Measurements from ENCODE around the gene KISS1R.

Gene KISS1R

DNA sequence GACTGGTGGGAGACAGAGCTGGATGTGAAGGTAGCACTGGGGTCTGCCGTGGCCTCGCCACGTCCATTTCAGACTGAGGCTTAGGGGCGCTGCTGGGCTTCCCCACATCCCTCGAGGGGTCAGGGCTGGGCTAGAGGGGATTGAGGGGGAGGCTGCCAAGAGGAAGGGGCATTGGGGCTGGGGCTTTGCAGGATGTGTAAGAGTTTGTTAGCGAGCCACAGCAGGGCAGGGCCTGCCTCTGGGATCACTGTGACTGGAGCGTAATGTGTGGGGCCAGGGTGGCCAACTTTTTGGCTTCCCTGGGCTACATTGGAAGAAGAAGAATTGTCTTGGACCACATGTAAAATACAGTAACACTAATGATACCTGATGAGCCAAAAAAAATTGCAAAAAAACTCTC is 22.8 kb downstream of the KISS1R start:
- Histone ChIP-seq H3K4me3 (ENCODE audit: low read depth, low read length) (no peak overlapping the region), H3K9me3 (ENCODE audit: control insufficient read depth, insufficient read depth, low read depth, low read length) (no peaks in the 10 kb centered on the region), H3K4me1 (ENCODE audit: control insufficient read depth, insufficient read depth, low read length) (no peaks in the 10 kb centered on the region), H3K27ac (ENCODE audit: extremely low read depth, low read depth, low read length) (no peak overlapping the region), H3K36me3 (ENCODE audit: control insufficient read depth in 2 of 2, insufficient read depth in 1 of 2, low read length in 2 of 2) (peaks cover 0 to 41% of the 10 kb centered on the region in 2 experiments; a peak in 1 of 3 replicates)
- ChIA-PET CTCF (no interaction called here), POLR2A (no interaction called here)
- 0 out of 2 replicates have a peak, but pooled peaks have one; percentile 33 for TF ChIP-seq ZNF140 (tag by site-specific recombination; IDR thresholded peaks at IDR 0.05)
- no peak for TF ChIP-seq MEIS1 (CRISPR knock-in tag; IDR thresholded peaks at IDR 0.05; ENCODE audit: borderline replicate concordance)
- no peak for TF ChIP-seq GLIS2 (tag by site-specific recombination; IDR thresholded peaks at IDR 0.05)
- TF ChIP-seq ZNF292 (tag by site-specific recombination; IDR thresholded peaks at IDR 0.05; ENCODE audit: borderline replicate concordance, low read depth) = no peak
- no peak for TF ChIP-seq ZNF416 (tag by site-specific recombination; IDR thresholded peaks at IDR 0.05)
- no peak for TF ChIP-seq ZNF670 (tag by site-specific recombination; IDR thresholded peaks at IDR 0.05; ENCODE audit: low read depth)
- TF ChIP-seq ZNF221 (tag by site-specific recombination; IDR thresholded peaks at IDR 0.05; ENCODE audit: borderline replicate concordance) = no peak
- TF ChIP-seq ZNF398 (tag by site-specific recombination; IDR thresholded peaks at IDR 0.05) = no peak
- TF ChIP-seq ZFP3 (tag by site-specific recombination; IDR thresholded peaks at IDR 0.05; ENCODE audit: low read depth) = peak; percentile 98
- no peak for TF ChIP-seq ZNF423 (tag by site-specific recombination; IDR thresholded peaks at IDR 0.05)
- no peak for TF ChIP-seq ZNF394 (tag by site-specific recombination; IDR thresholded peaks at IDR 0.05; ENCODE audit: borderline replicate concordance)
- TF ChIP-seq ZNF223 (tag by site-specific recombination; IDR thresholded peaks at IDR 0.05) = no peak

DNA sequence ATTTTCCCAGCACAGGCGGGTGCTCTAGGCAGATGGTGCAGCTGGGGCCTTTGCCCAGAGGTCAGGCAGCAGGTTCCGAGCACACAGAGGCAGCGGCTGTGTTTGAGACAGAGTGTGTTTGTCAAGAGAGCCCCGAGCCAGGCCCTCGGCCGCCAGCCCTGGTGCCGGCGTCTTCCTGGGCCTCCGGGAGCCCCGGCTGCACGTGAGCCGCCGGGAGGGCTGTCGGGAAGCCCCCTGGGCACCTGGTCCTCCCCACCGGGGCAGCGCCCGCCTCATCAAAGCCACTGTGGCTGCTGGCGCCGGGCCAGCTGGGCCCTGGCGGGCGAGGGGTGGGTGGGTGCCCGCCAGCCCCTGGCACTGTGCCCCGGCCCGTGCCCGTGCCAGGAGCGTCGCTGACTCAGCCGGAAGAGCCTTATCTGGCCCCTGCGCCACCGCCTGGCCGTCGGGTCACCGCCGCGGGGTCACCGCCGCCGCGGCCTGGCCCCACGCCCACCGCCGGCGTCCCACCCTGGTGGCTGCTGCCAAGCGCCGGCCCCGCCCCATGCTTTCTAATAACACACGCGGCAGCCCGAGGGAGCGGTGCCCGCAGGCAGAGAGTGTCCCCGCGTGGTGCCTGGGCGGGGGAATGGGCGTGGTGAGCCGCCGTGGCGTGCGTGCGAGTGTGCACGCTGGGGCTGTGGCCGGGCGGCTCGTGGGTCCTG is 23.6 kb downstream of the KISS1R start:
- Histone ChIP-seq H3K36me3 (ENCODE audit: control insufficient read depth in 2 of 2, insufficient read depth in 1 of 2, low read length in 2 of 2) (peaks cover 0 to 38% of the 10 kb centered on the region in 2 experiments; a peak in 1 of 3 replicates), H3K9me3 (ENCODE audit: control insufficient read depth, insufficient read depth, low read depth, low read length) (no peaks in the 10 kb centered on the region), H3K4me3 (ENCODE audit: low read depth, low read length) (no peak overlapping the region), H3K4me1 (ENCODE audit: control insufficient read depth, insufficient read depth, low read length) (no peaks in the 10 kb centered on the region), H3K27ac (ENCODE audit: extremely low read depth, low read depth, low read length) (no peak overlapping the region)
- ChIA-PET POLR2A (interaction anchor here (0.6 kb wide), 1 partner anchor 26 kb away, joined by 3 read pairs; no protein-coding TSS in a partner anchor), CTCF (no interaction called here)
- TF ChIP-seq KLF1 (tag by site-specific recombination; IDR thresholded peaks at IDR 0.05) (peak; percentile 57), ZNF623 (tag by site-specific recombination; IDR thresholded peaks at IDR 0.05) (no peak), ZNF600 (tag by site-specific recombination; IDR thresholded peaks at IDR 0.05) (no peak)

- H3K4me1 ChIP-seq (ENCODE audit: control insufficient read depth, insufficient read depth, low read length) = no peaks in the 10 kb centered on the region
- H3K27ac ChIP-seq (ENCODE audit: extremely low read depth, low read depth, low read length) = no peak overlapping the region
- ChIA-PET CTCF (interaction anchor here (0.6 kb wide), 1 partner anchor 19 kb away, joined by 4 read pairs; no protein-coding TSS in a partner anchor), POLR2A (interaction anchor here (0.6 kb wide), 1 partner anchor 25 kb away, joined by 3 read pairs; no protein-coding TSS in a partner anchor)
- H3K4me3 ChIP-seq (ENCODE audit: low read depth, low read length) = no peak overlapping the region
- no peaks in the 10 kb centered on the region for H3K9me3 ChIP-seq (ENCODE audit: control insufficient read depth, insufficient read depth, low read depth, low read length)
- TF ChIP-seq, protein P1, sequence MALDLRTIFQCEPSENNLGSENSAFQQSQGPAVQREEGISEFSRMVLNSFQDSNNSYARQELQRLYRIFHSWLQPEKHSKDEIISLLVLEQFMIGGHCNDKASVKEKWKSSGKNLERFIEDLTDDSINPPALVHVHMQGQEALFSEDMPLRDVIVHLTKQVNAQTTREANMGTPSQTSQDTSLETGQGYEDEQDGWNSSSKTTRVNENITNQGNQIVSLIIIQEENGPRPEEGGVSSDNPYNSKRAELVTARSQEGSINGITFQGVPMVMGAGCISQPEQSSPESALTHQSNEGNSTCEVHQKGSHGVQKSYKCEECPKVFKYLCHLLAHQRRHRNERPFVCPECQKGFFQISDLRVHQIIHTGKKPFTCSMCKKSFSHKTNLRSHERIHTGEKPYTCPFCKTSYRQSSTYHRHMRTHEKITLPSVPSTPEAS (tag by site-specific recombination; IDR thresholded peaks at IDR 0.05) = peak; percentile 58; the same call in 1 of the 2 replicates
- peak; percentile 53; the same call in 1 of the 2 replicates for TF ChIP-seq ZNF600 (tag by site-specific recombination; IDR thresholded peaks at IDR 0.05)
- 0 out of 2 replicates have a peak, but pooled peaks have one; percentile 29 for TF ChIP-seq KLF8 (tag by site-specific recombination; IDR thresholded peaks at IDR 0.05)
- TF ChIP-seq, protein P2, sequence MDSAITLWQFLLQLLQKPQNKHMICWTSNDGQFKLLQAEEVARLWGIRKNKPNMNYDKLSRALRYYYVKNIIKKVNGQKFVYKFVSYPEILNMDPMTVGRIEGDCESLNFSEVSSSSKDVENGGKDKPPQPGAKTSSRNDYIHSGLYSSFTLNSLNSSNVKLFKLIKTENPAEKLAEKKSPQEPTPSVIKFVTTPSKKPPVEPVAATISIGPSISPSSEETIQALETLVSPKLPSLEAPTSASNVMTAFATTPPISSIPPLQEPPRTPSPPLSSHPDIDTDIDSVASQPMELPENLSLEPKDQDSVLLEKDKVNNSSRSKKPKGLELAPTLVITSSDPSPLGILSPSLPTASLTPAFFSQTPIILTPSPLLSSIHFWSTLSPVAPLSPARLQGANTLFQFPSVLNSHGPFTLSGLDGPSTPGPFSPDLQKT (IDR thresholded peaks at IDR 0.05; ENCODE audit: borderline replicate concordance, low read depth, low read length) = no peak
- H3K36me3 ChIP-seq (ENCODE audit: control insufficient read depth in 2 of 2, insufficient read depth in 1 of 2, low read length in 2 of 2) = peaks cover 0 to 35% of the 10 kb centered on the region in 2 experiments; a peak in 1 of 3 replicates
These were observed 24.4 kb downstream of the KISS1R start for GRCh38 chr19:941292-942132.

Data from HEK293 (cell line).